HG02678 (cell line): ENCODE results near the gene GK2.

ENCODE experiments used
- ATAC-seq: cut with Tn5 transposase; IDR thresholded peaks from one replicate; pipeline ENCODE4 v1.9.1; 2021; ENCODE audit warnings: mild to moderate bottlenecking, moderate library complexity; ENCODE audit not compliant: unreplicated experiment

Gene GK2

DNA sequence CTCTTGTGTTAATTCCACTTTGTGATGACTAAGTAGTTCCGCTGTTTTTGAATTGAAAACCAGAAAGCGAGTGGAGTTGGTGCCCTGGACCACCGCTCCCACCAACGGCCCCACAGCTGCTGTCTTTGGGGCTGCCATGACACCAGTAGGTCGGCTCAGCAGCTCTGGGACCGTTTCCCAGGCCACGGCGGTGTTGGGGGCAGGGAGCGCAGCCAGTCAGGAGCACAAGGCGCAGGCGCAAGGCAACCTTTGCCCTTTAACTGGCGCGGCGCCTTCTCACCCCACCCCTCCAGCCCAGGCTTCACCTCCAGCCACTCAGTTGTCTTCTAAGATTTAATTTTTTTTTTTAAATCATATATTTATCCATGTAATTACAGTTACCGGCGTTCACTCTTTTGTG, at the start of gene GK2:
Gene GK2, minus strand, starts transcription at position 166 of the 400 bp plus-strand sequence. Its CDS starts 28 bp downstream, at position 138.
- no peak for ATAC-seq

DNA sequence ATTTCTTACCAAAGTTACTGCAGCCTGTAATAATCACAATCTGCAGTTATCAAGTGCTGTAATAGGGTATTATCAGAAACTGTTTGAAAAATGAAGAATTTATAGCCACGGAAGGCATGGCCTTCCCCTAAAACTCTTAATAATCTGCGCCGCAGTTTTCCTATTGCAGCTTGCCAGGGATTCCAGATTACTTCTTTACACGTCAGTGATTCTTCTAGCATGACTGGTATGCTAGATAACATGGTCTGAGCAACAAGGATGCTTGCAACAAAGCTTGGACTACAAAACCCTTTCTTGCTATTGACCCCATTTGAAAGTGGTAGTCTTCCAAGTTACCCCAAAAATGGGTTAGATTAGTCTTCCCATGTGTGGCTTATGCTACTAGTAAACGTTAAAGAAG, 47.2 kb upstream of the GK2 start:
- no peak for ATAC-seq

DNA sequence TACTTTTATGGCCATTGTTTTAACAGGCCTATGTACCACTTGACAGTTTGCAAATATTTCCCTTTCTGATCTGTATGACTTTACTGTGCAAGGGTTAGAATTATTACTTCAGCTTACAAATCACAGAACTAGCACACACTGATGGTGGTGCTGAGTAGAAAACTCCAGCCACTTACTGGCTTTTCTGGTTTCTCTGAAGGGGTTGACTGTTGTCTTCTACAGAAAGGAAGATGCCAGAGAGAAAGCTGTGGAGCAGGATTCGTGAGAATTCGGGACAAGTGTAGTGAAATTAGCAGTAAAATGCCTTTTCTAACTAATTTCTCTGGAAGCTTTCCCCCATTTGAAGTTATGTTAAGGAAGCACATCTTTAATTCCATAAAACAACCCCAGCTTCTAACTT, 46.6 kb upstream of the GK2 start:
- no peak for ATAC-seq

DNA sequence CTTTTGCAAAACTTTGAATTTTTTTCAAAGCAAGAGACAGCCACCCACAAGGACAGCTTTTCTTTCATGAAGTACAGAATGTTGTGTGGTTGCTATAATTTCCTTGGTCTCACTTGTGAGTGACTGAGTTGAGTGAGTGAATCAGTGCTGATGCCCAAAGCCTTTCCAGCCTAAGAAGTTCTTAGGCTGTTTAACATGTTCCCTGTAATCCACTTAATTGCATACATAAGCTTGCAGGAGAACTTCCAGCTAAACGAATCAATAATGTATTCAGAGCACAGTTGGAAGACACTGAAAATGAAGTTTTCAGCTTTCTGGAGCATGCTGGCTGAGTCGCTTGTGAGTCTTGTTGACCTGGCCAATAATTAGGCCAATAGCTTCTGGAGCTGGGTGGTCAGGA, 42.0 kb upstream of the GK2 start:
- no peak for ATAC-seq

DNA sequence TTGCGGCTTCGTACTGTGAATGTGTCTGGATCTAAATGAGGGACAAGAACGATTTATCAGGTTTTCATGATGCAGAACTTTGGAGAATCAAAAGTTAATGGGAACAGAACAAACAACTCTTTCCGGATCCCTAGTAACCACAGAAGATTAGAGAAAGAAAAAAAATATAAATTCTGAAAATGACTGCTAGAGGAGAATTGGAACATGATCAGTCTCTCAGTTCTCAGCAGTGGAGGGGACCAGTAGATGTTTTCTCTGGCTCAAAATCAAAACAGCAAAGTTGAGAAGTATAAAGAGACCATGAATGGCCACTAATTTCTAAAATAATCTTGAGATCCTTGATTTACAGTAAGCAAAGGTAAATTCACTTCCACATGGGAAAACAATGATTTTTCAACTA, 38.1 kb upstream of the GK2 start:
- no peak for ATAC-seq

DNA sequence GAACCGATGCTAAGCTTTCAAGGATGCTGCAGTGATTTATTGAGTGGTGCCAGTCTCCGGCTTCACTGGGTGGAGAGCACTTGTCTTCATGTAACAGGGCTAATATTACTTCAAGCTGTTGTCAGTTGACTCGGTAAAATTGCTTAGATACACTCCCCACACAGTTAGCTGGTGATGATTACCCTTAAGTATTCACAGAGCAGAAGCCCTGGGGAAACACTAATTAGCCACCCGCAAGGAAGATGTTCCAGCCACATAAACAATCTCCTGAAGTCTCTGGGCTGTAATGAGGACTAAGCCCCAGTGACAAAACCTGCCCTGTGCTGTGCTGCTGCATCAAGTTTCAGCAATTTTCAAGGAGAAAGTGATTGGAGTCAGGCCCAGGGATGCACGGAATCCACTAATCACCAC, 37.3 kb upstream of the GK2 start:
- ATAC-seq, result no peak

DNA sequence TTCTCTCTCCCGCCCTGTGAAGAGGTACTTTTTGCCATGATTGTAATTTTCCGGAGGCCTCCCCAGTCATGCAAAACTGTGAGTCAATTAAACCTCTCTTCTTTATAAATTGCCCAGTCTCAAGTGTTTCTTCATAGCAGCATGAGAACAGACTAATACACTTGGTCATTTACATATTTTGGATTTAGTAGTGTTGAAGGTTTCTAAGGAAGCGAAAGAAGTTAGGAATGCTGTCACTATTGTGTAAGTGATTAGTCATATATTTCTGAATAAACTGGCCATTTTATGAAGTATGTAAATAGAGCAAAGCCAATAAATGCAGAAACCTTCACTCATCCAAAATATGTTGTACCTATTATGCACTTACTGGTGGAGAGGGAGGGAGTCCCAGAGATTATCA, 34.4 kb upstream of the GK2 start:
- no peak for ATAC-seq

DNA sequence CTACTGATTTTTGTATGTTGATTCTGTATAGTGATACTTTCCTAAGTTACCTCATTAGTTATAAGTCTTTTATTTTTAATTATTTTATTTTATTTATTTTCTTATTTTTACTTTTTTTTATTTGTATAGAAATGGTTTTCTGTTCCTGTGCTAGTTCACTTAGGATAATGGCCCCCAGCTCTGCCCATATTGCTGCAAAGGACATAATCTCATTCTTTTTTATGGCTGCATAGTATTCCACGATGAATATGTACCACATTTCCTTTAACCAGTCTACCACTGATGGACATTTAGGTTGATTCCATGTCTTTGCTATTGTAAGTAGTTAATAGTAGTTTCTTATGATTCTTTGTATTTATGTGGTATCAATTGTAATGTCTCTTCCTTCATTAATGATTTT, 31.5 kb upstream of the GK2 start:
- no peak for ATAC-seq

DNA sequence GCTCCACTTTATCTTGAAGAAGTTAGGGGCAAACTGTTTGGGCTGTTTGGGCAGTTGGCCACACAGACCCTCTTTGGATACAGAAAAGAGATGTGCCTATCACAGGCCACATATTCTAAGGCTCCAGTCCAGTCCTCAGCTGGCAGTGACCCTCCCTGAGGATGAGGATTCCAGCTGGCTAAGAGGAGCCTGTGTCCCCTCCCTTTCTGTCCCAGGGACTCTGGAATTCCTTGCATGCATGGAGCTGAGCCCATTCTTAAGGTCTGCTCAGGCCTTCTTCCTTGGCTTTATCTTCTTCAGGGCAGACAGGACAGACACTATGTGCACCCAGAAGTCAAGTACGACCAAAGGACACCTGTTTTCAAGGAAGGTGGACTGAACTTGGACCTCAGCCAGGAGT, 23.8 kb upstream of the GK2 start:
- no peak for ATAC-seq

DNA sequence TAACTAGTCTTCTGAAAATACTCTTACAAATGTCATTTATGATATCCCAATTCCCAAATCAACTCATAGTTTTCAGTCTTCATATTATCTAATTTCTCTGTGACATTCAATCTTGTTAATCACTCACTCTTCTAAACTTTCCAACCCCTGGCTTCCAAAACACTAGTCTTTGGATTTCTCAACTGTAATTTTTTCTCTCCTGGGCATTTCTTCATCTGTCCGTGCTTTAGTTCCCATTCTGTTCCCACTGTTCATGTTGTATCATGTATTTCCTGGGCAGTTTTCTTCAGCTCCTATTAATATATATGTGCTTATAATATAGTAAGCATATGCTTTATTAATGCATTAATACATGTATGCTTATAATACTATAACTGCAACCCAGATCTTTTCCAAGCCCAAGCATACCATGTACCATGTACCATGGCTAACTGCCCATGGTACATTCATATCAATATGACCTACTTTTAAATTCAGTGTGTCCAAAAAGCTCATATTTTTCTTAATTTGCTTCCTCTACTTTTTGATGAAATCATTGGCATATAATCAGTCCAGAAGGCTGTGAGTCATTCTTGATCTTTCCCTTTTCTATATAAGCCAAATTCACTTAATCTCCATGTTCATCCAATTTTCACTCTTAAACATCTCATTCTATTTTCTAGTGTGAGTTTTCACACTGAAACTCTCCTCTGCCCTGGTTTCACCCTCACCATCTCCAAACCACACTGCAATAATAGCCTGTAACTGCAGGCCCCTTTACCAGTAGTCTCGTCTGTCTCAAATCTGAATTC, 21.3 kb upstream of the GK2 start:
- no peak for ATAC-seq

DNA sequence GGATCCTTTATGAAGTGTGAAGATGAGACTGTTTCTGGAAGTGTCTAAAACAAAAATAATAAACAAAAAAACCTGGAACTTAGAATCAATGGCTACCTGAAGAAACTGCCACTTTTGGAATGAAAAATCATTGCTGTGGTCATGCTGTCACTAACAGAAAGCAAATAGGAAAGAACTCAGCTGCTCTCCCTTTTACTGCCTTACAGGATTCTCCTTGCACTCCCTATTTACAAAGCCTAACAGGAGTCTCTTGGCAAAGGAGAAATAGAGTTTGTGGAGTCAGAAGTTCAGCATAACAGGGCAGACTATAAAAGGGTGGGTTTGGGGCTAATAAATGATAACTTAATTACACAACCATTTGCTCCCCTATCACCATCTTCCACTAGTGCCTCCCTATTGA, 19.0 kb upstream of the GK2 start:
- no peak for ATAC-seq

DNA sequence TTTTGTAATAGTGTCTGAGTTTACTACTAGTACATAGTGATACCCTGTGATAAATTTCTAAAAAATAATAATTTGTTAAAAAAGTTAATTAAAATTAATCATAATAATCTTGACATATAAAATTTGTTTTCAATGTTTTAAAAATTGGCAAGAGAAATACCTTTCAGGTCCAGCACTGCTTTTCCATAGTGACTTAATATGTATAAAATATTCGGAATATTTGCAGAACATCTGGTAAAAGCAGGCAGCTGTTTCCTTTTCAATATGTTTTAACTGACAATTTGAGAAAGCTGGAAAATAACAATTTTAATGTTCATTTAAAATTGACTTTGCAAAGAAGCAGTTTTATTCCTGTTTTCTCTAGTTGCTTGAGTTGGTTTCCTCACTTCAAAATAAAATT, 17.6 kb upstream of the GK2 start:
- ATAC-seq, result no peak

DNA sequence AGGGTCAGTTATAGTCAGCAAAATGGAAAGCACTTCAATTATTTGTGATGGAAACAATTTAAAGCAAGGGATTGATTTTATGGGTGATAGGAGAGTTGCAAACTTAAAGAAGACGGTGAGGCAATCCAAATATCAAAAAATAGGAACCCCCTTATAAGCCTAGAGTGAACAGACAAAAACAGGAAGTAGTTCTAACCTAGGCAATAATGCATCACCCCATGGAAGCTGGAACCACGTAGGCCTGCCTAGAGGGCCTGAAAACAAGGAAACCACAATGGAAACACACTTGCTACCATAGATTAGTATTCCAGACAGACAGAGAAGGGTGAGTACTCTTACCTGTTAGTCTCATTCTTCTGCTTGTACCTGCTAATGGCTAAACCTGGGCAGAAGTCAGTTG, 13.5 kb upstream of the GK2 start:
- ATAC-seq, result no peak

DNA sequence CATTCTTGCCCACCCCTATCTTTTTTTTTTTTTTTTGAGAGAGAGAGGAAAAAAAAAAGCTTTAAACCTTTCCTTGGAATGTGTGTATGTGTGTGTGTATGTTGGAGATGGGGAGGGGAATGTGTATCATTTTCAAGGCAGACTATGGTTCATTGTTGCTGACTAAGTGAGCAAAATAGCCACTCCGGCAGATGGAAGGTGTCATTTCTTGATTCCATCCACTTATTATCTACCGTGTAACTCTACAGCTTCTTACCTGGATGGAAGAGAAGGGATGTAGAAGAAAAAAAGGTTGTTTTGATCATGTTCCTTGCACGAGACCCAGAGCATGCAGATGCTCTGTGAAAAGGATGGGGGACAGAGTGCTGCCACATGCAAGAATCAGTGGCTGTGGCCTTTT, 5.9 kb upstream of the GK2 start:
- ATAC-seq, result no peak

DNA sequence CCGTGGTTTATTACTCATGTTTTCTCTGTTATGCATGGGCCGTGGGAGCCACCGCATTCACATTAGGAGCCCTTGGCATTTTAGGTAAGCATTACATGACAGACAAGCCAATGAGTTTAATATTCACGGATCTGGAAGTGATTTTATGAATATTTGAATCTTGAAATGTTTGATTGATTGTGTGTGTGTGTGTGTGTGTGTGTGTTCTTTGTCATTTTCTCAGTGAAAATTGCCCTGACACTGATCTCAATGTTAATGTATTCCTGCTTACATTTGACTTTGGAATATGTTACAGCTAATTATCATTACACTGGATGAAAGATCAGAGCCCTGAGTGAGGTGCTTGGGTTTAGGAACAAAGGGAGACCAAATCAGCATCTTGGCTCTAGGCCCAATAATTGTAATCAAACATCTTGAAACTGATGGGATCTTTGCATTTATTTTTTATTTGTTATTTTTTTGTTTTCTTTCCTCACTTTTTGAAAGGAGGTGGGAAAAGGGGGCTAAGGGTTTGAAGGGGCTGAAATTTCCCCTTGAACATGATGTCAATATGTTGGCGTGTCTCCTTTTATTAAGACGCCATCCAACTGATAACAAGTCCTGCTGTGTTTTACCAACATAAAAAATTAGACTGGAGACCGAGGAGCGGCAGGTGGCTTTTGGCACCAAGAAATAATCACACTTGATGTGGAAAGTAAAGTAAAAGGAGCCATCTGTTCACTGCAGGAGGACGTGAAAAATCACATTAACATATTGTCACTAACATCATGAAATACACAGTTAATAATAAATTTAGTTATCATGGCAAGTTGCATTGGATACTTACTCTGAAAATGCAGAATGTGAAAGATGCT, 5.2 kb upstream of the GK2 start:
- no peak for ATAC-seq

DNA sequence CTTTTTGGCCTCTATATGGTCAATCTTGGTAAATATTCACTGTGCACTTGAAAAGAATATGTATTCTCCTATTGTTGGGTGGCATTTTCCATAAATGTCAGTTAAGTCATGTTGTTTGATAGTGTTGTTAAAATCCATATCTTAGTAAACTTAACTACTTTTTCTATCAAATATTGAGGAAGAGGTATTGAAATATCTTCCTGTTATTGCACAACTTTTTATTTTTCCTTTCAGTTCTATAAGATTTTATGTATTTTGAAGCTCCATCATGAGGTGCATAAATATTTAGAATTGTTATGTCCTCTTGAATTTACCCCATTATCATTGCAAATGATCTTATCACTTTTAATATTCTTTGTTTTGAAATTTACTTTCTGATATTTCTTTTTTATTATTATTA, 3.4 kb downstream of the GK2 start:
- ATAC-seq, result no peak

DNA sequence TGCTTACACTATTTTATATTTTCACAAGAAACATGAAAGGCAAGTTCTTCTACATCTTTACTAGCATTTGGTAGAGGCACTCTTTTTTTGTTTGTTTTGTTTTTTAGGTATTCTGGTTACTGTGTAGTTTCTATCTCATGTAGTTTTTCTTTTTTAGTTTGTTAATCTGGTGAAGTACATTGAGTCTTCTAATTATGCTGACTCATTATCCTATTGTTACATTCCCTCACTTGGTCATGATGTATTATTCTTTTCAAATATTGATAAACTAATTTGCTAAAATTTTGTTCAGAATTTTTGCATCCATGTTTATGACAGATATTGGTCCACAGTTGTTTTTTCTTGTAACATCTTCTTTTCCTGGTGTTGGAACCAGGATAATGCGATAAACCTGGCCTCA, 4.7 kb downstream of the GK2 start:
- no peak for ATAC-seq

DNA sequence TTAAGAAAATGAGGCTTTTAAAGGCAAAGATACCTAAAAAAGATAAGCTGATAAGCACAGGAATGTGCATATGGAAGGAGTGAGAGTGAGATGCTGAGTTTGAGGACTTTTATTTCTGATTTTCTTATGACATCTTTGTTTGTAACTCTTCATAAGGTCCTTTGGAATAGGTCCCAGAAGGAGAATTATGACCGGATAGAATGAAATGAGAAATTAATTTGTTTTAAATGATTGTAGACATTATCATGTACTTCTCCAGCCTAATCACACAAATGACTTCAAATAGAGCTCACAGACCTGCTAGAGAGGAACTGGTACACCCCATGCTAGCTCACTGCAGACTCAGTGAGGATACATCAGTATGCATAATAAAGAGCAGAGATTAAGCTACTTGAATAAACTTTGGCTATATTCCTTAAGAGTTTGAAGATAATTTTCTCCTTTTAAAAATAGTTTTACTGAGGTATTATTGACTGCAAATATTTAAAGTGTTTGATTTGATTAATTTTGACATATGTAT, 5.6 kb downstream of the GK2 start:
- no peak for ATAC-seq

DNA sequence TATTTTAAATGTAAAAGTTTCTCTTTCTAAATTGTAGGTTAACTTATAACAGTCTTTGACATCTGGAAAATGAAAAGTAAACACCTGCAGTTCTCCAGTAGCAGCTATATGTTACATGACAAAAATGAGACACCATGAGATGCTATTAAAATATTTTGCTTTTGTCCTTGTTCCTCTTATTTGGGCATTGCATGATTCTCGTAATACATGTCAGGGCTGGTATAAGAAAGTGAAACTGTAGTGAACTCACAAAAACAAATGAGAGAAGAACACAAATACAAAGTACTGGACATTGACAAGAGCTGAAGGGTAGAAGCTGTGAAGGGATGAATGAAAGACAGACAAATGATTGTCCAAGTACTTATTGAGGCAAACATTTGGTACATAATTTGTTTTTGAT, 9.0 kb downstream of the GK2 start:
- ATAC-seq, result no peak

DNA sequence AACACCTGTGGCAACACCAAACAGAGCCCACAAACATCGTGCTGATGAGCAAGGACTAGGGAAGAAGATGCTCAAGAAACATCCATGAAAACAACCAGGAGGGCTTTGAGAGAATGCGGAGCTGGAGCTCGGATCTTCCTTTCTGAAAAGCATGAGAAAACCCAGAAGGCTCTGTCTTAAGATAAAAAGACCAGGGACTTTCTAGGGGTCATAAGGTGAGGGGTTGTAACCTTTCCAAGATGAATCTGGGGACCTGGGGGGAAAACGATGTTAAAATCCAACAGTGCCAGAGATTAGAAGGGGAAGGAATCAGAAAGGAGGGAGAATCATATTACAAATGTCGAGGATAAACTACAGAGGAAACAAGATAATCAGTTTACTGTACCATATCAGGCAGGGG, 10.1 kb downstream of the GK2 start:
- no peak for ATAC-seq

DNA sequence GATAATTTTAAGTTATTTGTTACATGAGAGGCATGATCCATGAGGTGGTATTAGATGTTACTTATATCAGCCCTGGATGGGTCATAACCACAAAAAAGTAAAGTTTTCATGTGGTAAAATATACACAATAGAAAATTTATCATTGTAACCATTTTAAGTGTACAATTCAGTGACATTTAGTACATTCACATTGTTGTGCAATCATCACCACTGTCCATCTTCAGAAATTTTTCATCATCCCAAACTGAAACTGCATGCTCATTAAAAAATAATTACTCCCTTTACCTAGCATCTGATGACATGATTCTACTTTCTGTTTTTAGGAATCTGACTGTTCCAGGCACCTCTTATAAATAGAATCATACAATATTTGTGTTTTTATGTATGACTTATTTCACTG, 11.2 kb downstream of the GK2 start:
- no peak for ATAC-seq

DNA sequence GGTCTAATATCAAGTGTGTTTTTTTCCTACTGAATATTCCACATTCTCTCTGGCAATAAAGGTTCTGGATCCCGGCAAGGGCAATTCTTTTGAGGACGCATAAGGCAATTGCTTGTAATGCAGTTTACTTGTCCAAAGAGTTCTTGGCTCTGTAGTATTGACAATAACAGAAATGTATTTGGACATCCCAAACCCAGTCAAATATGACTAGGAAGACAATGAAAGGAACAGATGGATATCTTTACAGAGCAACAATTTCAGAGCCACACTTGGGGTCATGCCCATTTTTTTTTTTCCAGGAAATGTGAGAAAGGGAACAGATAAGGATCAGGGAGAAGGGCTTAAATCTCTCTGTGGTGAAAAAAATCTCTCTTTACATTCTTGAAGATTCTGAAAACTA, 12.2 kb downstream of the GK2 start:
- no peak for ATAC-seq
